ENCODE results near the gene PEX14. TPM values are rescaled to one million over a fixed set of nuclear protein-coding genes. Genes with fewer than 3 reads are reported as not detected.

PEX14 gene
- total and polyA plus RNA-seq, 9 of the 15 experiments (the other 6 are each of a cell fraction or from before 2014, with no cell fraction given), result 2.6 to 45.7 (median 22.7) TPM

DNA sequence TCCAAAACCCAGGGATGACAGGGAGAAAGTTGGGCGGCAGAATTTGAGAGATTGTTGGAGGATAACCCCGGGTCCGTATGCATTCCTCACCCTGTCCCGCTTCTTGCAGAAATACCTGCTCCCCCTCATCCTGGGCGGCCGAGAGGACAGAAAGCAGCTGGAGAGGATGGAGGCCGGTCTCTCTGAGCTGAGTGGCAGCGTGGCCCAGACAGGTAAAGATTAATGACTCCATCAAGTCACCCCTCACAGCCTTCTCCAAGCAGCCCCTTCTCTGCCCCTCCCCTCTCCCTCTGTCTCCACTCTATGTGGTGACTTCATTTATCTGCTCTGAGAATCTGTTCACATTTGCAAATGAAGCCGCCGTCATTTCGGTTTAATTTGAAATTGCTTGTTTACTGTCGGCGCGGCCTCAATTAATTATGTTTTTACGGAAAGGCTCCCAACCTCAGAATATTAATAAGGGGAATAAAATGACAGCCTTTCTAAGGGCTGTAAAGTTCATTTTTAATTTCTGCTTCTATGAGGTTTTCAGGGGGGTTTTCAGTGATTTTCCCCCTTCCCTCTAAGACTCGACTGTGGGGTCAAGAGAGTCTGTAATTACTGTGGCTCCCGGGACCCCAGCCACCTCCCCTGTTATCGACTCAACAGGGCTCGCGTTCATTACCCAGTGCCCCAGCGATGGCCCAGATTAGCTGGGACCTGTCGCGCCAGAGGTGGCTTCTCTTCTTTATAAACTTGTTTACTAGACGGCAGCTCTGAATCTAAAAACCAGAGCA is 148.3 kb downstream of the PEX14 start:
- no peaks in the 10 kb centered on the region for H3K79me2 ChIP-seq (ENCODE audit: control insufficient read depth, insufficient read depth, low read length)
- H3K9me3 ChIP-seq (replicated peaks; ENCODE audit: control insufficient read depth, insufficient read depth, low read depth, low read length), result no peaks in the 10 kb centered on the region
- H4K20me1 ChIP-seq (replicated peaks; ENCODE audit: control insufficient read depth, insufficient read depth, low read length), result no peaks in the 10 kb centered on the region
- CTCF ChIA-PET (ENCODE audit: low intra/inter-chr PET ratio), result no interaction called here
- H3K4me1 ChIP-seq (replicated peaks in 1 of 2; ENCODE audit: control insufficient read depth in 2 of 2, insufficient read depth in 2 of 2, low read length in 2 of 2), result peaks cover 0 to 8% of the 10 kb centered on the region in 2 experiments; a peak in 1 of 5 replicates
- H3K4me2 ChIP-seq (ENCODE audit: insufficient read depth, low read length), result no peak overlapping the region
- DNase-seq (ENCODE audit: extremely low read depth in 1 of 4, low spot score in 3 of 4) (no peak), FAIRE-seq (no peak), ATAC-seq (no peak)
- no peaks in the 10 kb centered on the region for H3K9me1 ChIP-seq (ENCODE audit: control insufficient read depth, insufficient read depth, low read length)
- in situ Hi-C loops (cut with MboI) (no loop called here), intact Hi-C loops (cut with micrococcal nuclease) (no loop called here)
- H3K9ac ChIP-seq (ENCODE audit: insufficient read depth in 1 of 2, low read depth in 2 of 2, low read length in 2 of 2), result peak overlapping the region in 1 of 2 experiments; percentile 6; a peak in 1 of 4 replicates
- H3K27me3 ChIP-seq (ENCODE audit: control insufficient read depth in 2 of 2, insufficient read depth in 2 of 2, low read length in 2 of 2), result no peaks in the 10 kb centered on the region
- no peak overlapping the region for H2AFZ ChIP-seq (ENCODE audit: low read depth, low read length)
- H3K36me3 ChIP-seq (ENCODE audit: control insufficient read depth, insufficient read depth, low read length), result peaks cover 26% of the 10 kb centered on the region; the same call in 1 of the 3 replicates
- BruUV-seq (replicated peaks), result no TSS peak
- H3K27ac ChIP-seq (ENCODE audit: extremely low read depth, low read depth, low read length), result no peak overlapping the region
- POLR2A ChIA-PET, result interaction anchor here (1.0 to 2.5 kb wide), 2 partner anchors 12 to 15 kb away, joined by 4 to 11 read pairs; no protein-coding TSS in a partner anchor
- 88% methylated on average over 21 of the region's 24 CpGs for WGBS (ENCODE audit: insufficient coverage, low coverage, missing lambda C conversion rate)
- H3K4me3 ChIP-seq, result no peak overlapping the region
- no peak for TF ChIP-seq NRF1 (conservative IDR thresholded peaks at IDR 0.05 in 1 of 2, IDR thresholded peaks at IDR 0.05 in 1 of 2)
- TF ChIP-seq NFYB (IDR thresholded peaks at IDR 0.05; ENCODE audit: extremely low read depth, insufficient read length), result no peak
- TF ChIP-seq ZKSCAN3 (CRISPR knock-in tag; IDR thresholded peaks at IDR 0.05), result no peak
- no peak for TF ChIP-seq YY1 (IDR thresholded peaks at IDR 0.05; ENCODE audit: borderline replicate concordance in 1 of 3, control insufficient read depth in 1 of 3, extremely low read depth in 1 of 3, insufficient read depth in 3 of 3, insufficient read length in 1 of 3, insufficient replicate concordance in 2 of 3, low read depth in 1 of 3, low read length in 2 of 3)
- TF ChIP-seq RERE (CRISPR knock-in tag; IDR thresholded peaks at IDR 0.05; ENCODE audit: borderline replicate concordance), result no peak
- TF ChIP-seq, protein P1, sequence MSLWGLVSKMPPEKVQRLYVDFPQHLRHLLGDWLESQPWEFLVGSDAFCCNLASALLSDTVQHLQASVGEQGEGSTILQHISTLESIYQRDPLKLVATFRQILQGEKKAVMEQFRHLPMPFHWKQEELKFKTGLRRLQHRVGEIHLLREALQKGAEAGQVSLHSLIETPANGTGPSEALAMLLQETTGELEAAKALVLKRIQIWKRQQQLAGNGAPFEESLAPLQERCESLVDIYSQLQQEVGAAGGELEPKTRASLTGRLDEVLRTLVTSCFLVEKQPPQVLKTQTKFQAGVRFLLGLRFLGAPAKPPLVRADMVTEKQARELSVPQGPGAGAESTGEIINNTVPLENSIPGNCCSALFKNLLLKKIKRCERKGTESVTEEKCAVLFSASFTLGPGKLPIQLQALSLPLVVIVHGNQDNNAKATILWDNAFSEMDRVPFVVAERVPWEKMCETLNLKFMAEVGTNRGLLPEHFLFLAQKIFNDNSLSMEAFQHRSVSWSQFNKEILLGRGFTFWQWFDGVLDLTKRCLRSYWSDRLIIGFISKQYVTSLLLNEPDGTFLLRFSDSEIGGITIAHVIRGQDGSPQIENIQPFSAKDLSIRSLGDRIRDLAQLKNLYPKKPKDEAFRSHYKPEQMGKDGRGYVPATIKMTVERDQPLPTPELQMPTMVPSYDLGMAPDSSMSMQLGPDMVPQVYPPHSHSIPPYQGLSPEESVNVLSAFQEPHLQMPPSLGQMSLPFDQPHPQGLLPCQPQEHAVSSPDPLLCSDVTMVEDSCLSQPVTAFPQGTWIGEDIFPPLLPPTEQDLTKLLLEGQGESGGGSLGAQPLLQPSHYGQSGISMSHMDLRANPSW (CRISPR knock-in tag; IDR thresholded peaks at IDR 0.05), result no peak
- TF ChIP-seq ATF2 (CRISPR knock-in tag; IDR thresholded peaks at IDR 0.05), result no peak
